ENCODE results near the gene COL15A1.

DNA sequence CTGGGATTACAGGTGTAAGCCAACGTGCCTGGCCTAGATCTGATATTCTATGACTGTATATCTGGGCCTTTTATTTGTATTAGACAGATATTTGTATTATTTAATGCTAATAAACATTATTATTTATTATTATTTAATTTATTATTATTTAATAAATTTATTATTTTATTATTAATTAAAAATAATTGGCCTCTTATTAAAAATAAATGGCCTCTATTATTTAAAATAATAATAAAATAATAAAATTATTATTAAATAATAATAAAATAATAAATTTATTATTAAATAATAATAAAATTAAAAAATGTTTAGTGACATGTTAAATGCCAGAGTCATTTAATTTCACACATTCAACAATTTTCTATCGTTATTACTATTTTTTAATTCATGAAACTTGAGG is 9.8 kb upstream of the COL15A1 start:
- no peak for TF ChIP-seq POLR2AphosphoS5 (IDR thresholded peaks at IDR 0.05; ENCODE audit: low read depth, low read length)
- TF ChIP-seq TAF1 (IDR thresholded peaks at IDR 0.05; ENCODE audit: borderline replicate concordance, insufficient read depth, low read length): no peak
- TF ChIP-seq, protein P1, sequence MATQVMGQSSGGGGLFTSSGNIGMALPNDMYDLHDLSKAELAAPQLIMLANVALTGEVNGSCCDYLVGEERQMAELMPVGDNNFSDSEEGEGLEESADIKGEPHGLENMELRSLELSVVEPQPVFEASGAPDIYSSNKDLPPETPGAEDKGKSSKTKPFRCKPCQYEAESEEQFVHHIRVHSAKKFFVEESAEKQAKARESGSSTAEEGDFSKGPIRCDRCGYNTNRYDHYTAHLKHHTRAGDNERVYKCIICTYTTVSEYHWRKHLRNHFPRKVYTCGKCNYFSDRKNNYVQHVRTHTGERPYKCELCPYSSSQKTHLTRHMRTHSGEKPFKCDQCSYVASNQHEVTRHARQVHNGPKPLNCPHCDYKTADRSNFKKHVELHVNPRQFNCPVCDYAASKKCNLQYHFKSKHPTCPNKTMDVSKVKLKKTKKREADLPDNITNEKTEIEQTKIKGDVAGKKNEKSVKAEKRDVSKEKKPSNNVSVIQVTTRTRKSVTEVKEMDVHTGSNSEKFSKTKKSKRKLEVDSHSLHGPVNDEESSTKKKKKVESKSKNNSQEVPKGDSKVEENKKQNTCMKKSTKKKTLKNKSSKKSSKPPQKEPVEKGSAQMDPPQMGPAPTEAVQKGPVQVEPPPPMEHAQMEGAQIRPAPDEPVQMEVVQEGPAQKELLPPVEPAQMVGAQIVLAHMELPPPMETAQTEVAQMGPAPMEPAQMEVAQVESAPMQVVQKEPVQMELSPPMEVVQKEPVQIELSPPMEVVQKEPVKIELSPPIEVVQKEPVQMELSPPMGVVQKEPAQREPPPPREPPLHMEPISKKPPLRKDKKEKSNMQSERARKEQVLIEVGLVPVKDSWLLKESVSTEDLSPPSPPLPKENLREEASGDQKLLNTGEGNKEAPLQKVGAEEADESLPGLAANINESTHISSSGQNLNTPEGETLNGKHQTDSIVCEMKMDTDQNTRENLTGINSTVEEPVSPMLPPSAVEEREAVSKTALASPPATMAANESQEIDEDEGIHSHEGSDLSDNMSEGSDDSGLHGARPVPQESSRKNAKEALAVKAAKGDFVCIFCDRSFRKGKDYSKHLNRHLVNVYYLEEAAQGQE (IDR thresholded peaks at IDR 0.05; ENCODE audit: insufficient read depth in 1 of 2, low read depth in 2 of 2, low read length in 2 of 2): no peak
- no peak for TF ChIP-seq SIN3A (IDR thresholded peaks at IDR 0.05; ENCODE audit: borderline replicate concordance, insufficient read depth, low read length)
- no peak for TF ChIP-seq FOXP2 (optimal IDR thresholded peaks at IDR 0.05; ENCODE audit: borderline replicate concordance, extremely low read depth, extremely low read length, insufficient read depth)
